Activated CD4-positive, alpha-beta memory T cell treated with anti-CD3 and anti-CD28 coated beads, Interleukin-2, amount 10 ng/mL, durations not matched to agents 7 days and 5 days (primary cell): Measurements from ENCODE around the gene BRD1. TPM values are rescaled to one million over a fixed set of nuclear protein-coding genes. Genes with fewer than 3 reads are reported as not detected.

Experiments used
- CTCF ChIA-PET: fragments of 350-600 bp; sonication (Branson Sonifier 250); formaldehyde crosslinking; loops from one replicate; lab custom pipeline; 2021; ENCODE audit warnings: antibody characterized with exemption, inconsistent platforms; lab: Charles Lee
- POLR2A ChIA-PET: fragments of 350-600 bp; sonication (Branson Sonifier 250); formaldehyde crosslinking; loops from one replicate; lab custom pipeline; 2021; ENCODE audit warnings: antibody characterized with exemption; lab: Charles Lee
- DNase-seq: peaks from one replicate; pipeline ENCODE4 v3.0.0-alpha.2; 2020
- H3K27ac Mint-ChIP-seq: one replicate; pipeline ENCODE4 v1.8.0; 2021; ENCODE audit warnings: mild to moderate bottlenecking, mixed read lengths
- H3K27me3 Mint-ChIP-seq: one replicate; pipeline ENCODE4 v1.8.0; 2021; ENCODE audit warnings: mixed read lengths
- H3K36me3 Mint-ChIP-seq: one replicate; pipeline ENCODE4 v1.8.0; 2021; ENCODE audit warnings: low read depth, mixed read lengths
- H3K4me1 Mint-ChIP-seq: one replicate; pipeline ENCODE4 v1.8.0; 2021; ENCODE audit warnings: mixed read lengths
- H3K4me3 Mint-ChIP-seq: one replicate; pipeline ENCODE4 v1.8.0; 2021; ENCODE audit warnings: mild to moderate bottlenecking, mixed read lengths
- H3K9me3 Mint-ChIP-seq: one replicate; pipeline ENCODE4 v1.8.0; 2021; ENCODE audit warnings: mixed read lengths
- total RNA-seq, 2 experiments: library from RNA; stranded (reverse); gene quantifications; one replicate each; pipeline ENCODE4 v1.2.3, GENCODE V29; 2021

The BRD1 gene
- total RNA-seq, 2 experiments from 2014 or later = 54.7 to 55.4 TPM

DNA sequence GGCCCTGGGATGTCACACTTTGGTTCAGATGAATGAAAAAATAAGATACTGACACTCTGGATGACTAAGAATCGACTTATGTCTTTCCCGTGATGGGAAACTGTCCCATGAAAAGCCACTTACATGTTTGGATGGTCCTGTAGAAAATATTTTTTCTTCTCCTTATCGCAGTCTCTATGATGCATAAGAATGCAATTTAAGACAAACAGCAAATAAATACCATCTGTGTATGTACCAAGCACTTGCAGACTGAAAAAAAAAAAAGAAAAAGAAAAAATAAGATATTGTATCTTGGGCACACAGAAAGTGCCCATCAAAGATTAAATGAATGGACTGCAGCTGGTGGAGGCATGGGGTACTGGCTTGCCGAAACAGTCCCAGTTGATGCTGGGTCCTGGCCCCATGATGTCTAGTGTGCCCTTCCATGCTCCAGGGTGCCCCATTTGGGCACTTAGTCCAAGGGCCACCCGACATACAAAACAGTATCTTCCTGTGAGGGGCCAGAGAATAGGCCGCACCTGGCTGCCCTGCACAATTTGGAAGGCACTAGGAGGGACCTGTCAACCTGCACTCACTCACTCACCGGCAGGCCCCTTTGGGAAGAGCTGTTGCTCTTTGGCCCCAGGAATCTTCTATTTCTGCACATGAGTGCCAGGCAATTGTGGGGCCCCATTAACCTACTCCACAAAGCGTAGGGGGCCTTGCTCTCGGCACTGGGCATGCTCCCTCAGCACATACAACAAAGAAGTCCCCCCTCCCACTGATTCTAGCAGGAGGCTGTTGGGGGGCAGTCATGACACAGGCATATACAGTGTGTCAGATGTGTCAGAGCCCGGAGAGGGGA lies 23.5 kb upstream of the BRD1 start:
- peaks cover 15% of the 10 kb centered on the region for H3K36me3 Mint-ChIP-seq
- peaks cover 48% of the 10 kb centered on the region for H3K4me1 Mint-ChIP-seq
- H3K27me3 Mint-ChIP-seq = peaks cover 19% of the 10 kb centered on the region
- no peaks in the 10 kb centered on the region for H3K9me3 Mint-ChIP-seq
- POLR2A ChIA-PET = interaction anchor here (0.6 to 3.3 kb wide), 6 partner anchors 11 to 67 kb away, joined by 3 to 16 read pairs (median 7); partner anchors contain the start of genes ALG12 and CRELD2
- H3K4me3 Mint-ChIP-seq = peak overlapping the region; percentile 31
- CTCF ChIA-PET = no interaction called here
- peak overlapping the region; percentile 66 for H3K27ac Mint-ChIP-seq
- DNase-seq = no peak

DNA sequence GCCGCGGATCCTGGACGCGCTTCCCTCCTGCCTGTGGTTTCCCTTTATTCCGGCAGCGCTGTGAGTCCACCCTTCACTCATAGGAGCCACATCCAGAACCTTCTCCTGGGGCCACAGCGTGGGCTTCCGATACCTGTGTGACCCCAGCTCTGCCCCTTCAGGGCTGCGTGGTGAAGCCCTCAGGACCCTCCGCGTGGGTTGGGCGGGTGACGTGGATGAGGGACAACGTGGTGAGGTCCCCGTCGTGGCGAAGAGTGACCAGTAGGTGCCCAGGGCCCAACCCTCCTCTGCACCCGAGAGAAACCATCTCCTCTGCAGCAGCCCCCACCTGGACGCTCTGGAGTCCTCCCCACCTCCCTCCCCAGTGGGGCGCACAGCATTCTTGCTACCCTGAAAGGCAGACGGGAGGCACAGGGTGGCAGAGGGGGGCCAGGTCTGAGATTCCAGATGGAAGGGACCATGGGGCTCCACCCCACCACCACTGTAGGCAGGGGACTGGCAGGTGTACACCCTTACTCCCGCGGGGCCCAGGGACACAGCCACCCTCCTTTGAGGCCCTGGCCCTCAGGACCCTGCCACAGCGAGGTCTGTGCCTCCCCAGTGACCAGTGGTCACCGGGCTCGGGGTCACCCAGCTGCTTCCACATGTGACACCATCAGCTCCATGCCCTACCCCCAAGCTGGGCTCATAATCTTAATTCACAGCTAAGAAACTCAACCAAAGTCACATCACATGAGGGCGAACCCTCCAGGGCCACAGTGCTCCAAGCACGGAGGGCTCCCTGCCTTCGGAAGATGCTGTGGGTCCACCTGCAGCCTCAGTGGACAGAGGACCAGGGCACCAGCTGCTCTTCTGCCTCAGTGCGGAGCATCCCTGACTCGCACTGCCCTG lies 22.6 kb upstream of the BRD1 start:
- peaks cover 39% of the 10 kb centered on the region for H3K4me1 Mint-ChIP-seq
- peaks cover 26% of the 10 kb centered on the region for H3K27me3 Mint-ChIP-seq
- H3K36me3 Mint-ChIP-seq = peaks cover 11% of the 10 kb centered on the region
- peak overlapping the region; percentile 31 for H3K4me3 Mint-ChIP-seq
- H3K27ac Mint-ChIP-seq = no peak overlapping the region
- H3K9me3 Mint-ChIP-seq = no peaks in the 10 kb centered on the region
- ChIA-PET CTCF (no interaction called here), POLR2A (interaction anchor here (1.1 to 3.3 kb wide), 3 partner anchors 11 to 24 kb away, joined by 3 to 16 read pairs (median 8); no protein-coding TSS in a partner anchor)
- DNase-seq = no peak

DNA sequence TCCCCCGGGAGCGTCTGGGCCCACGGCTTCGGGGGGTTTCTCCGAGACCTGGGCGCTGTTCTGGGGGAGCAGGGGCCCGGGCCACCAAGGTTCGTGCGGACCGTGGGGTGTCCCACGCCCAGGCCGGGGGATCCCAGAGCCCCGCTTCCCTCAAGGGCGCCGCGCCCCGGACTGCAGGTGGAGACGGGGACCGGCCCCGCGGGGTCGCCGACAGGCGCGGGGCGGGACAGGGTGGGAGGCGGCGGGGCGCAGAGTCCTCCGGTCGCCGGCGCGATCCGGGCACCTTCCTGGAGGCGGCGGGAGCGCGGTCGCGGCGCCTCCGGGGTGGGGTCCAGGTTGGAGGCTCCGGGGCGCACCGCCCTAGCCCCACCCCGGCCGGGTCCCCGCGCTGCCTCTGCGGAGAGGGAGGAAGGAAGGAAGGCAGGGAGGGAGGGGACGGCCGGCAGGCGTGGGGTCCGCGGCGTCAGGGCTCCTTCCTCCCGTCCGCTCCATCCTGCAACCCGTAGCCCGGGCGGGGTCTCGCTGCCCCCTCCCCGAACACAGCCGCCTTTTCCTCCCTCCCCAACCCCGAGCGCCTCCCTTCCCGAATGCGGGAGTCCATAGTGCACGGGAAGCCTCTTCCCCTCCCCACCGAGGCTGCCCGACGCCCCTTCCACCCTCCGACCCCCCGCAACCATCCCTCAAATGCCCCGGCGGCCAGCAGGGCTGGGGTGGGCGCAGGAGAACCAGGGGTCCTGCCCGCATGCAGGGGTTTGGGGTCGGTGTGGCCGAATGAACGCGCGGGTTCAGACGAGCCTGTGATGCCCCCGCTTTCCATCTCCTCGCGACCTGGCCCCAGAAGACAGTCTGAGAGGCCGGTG lies 21.7 kb upstream of the BRD1 start:
- peaks cover 4% of the 10 kb centered on the region for H3K36me3 Mint-ChIP-seq
- H3K27me3 Mint-ChIP-seq = peaks cover 32% of the 10 kb centered on the region
- H3K4me3 Mint-ChIP-seq = peak overlapping the region; percentile 31
- H3K27ac Mint-ChIP-seq = no peak overlapping the region
- POLR2A ChIA-PET = interaction anchor here (1.1 to 1.8 kb wide), 2 partner anchors 10 to 23 kb away, joined by 3 to 14 read pairs; no protein-coding TSS in a partner anchor
- DNase-seq = peak; percentile 53
- H3K4me1 Mint-ChIP-seq = peaks cover 31% of the 10 kb centered on the region
- H3K9me3 Mint-ChIP-seq = no peaks in the 10 kb centered on the region
- CTCF ChIA-PET = no interaction called here

DNA sequence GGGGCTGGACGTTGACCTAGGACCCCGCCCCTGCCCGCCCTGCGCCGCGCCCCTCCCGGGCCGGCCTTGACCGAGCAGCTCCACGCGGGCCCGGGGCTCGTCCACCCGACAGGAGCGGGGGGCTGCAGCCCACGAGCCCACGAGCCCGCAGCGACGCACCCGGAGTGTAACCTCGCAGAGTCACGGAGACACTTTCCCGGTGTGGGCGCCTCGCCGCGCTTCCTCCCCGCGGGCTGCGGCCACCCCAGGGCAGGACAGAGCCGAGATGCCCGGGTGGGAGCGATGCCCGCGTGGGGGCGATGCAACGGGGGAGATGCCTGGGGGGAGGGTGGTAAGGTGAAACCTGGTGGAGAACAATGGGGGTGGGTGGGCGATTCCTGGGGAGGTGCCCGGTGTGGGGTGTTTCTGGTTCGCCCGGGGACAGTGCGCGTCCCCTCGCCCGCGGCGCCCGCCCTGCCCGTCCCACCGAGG lies 21.1 kb upstream of the BRD1 start:
- no peak for DNase-seq
- Mint-ChIP-seq H3K9me3 (no peaks in the 10 kb centered on the region), H3K27ac (no peak overlapping the region), H3K4me1 (peaks cover 31% of the 10 kb centered on the region), H3K36me3 (peaks cover 3% of the 10 kb centered on the region), H3K27me3 (peaks cover 33% of the 10 kb centered on the region), H3K4me3 (peak overlapping the region; percentile 63)
- ChIA-PET CTCF (no interaction called here), POLR2A (interaction anchor here (1.0 to 1.8 kb wide), 4 partner anchors 10 to 22 kb away, joined by 3 to 14 read pairs (median 4); no protein-coding TSS in a partner anchor)

DNA sequence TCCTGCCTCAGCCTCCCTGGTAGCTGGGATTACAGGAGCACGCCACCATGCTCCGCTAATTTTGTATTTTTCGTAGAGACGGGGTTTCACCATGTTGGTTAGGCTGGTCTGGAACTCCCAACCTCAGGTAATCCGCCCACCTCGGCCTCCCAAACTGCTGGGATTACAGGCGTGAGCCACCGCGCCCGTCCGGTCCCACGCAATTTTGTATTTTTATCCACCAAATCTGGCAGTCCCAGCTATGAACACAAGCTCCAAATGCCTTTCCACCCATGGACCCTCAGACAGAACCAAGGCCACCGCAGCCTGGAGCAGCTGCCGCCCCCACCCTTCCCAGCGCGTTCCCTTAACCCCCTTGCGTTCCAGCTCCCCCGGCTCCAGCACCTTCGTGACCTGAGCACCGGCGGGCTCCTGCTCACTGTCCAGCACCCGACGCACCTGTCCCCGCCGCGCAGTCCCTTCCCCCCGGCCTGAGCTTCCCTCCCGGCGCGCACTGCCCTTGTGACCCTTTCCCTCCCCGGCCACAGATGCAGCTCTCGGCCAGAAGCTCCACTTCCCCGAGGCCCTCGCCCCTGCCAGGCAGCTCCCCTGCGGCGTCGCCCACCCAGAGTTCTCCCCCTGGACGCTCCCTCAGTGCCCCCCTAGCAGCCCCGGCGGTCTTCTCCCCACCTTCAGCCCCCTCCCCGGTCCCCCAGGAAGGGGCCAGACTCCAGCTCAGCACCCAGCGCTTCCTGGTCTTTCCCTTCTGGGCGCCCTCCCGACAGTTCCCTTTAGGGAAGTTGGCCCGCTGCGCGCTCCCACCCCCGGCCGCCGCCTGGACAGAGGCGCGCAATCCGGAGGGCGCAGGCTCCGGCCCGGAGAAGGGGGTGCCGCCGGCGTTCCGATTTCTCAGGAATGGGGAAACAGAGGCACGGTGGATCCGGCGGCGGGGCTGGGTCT lies 20.3 kb upstream of the BRD1 start:
- peaks cover 33% of the 10 kb centered on the region for H3K27me3 Mint-ChIP-seq
- peaks cover 3% of the 10 kb centered on the region for H3K36me3 Mint-ChIP-seq
- peak overlapping the region; percentile 52 for H3K4me3 Mint-ChIP-seq
- ChIA-PET POLR2A (interaction anchor here (1.0 to 1.8 kb wide), 4 partner anchors 9 to 22 kb away, joined by 3 to 14 read pairs (median 4); no protein-coding TSS in a partner anchor), CTCF (no interaction called here)
- peaks cover 32% of the 10 kb centered on the region for H3K4me1 Mint-ChIP-seq
- H3K9me3 Mint-ChIP-seq = no peaks in the 10 kb centered on the region
- no peak overlapping the region for H3K27ac Mint-ChIP-seq
- DNase-seq = no peak

DNA sequence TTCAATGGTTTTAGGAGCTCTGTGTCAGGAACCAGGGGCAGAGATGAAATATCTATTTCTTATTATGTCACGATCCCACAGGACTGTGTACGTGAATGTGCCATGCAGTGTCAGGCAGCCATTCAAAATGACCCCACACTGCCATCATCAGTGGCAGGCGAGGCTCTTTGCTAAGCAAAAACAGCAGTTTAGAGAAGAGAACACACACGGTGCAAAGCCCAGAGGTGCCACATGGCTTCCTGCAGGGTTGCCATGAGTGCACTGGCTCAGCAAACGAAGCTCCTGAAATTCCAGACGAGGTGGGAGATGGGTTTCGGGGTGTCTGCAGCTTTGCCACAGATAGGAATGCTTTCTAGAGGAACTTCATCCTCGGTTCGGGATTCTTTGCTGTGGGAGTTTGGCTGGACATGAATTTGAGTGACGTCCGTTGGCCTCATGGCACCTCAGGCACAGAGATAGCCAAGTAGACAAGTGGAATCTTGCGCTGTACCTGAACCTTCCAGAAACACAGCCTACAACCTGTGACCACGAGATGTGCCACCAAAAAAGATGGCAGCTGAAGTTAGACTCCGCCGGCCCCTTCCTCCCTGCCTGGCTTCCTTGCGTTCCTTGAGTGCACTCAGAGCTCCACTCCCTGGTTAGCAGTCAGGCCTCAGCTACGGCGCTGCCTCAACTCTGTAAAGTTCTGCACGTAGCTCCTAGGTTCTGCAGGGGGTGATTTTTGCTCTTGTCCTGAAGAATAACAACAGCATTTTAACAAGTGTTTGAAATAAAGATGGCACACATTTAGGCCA lies 18.2 kb upstream of the BRD1 start:
- H3K36me3 Mint-ChIP-seq = peaks cover 3% of the 10 kb centered on the region
- POLR2A ChIA-PET = interaction anchor here (0.9 to 2.0 kb wide), 5 partner anchors 9 to 115 kb away, joined by 3 to 7 read pairs (median 4); partner anchors contain the start of gene PIM3

DNA sequence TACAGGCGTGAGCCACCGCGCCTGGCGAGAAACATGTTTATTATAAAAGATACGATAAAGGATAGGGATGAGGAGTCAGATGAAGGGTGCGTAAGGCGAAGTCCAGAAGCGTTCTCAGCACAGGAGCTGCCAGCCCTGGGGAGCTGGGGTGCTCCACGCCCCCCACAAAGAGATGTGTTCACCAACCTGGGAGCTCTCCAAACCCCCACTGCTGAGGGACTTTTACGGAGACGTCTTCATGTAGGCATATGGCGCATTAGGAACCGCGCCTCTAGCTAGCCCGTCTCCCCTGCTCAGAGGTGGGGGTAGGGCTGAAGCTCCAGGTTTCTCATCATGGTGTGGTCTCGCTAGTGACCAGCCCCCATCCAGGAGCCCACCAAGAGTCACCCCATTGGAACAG lies 17.6 kb upstream of the BRD1 start:
- Mint-ChIP-seq H3K36me3 (no peaks in the 10 kb centered on the region), H3K4me1 (peaks cover 20% of the 10 kb centered on the region), H3K27me3 (peaks cover 33% of the 10 kb centered on the region), H3K9me3 (no peaks in the 10 kb centered on the region), H3K27ac (no peak overlapping the region), H3K4me3 (no peak overlapping the region)
- CTCF ChIA-PET = no interaction called here
- POLR2A ChIA-PET = interaction anchor here (0.9 to 2.0 kb wide), 5 partner anchors 9 to 115 kb away, joined by 3 to 7 read pairs (median 4); partner anchors contain the start of gene PIM3
- DNase-seq = no peak

More for the DNA sequence above, 18.2 kb upstream of the BRD1 start:
- no peak for DNase-seq
- H3K27ac Mint-ChIP-seq = no peak overlapping the region
- no peak overlapping the region for H3K4me3 Mint-ChIP-seq
- peaks cover 33% of the 10 kb centered on the region for H3K27me3 Mint-ChIP-seq
- CTCF ChIA-PET = no interaction called here
- H3K4me1 Mint-ChIP-seq = peaks cover 23% of the 10 kb centered on the region
- H3K9me3 Mint-ChIP-seq = no peaks in the 10 kb centered on the region

DNA sequence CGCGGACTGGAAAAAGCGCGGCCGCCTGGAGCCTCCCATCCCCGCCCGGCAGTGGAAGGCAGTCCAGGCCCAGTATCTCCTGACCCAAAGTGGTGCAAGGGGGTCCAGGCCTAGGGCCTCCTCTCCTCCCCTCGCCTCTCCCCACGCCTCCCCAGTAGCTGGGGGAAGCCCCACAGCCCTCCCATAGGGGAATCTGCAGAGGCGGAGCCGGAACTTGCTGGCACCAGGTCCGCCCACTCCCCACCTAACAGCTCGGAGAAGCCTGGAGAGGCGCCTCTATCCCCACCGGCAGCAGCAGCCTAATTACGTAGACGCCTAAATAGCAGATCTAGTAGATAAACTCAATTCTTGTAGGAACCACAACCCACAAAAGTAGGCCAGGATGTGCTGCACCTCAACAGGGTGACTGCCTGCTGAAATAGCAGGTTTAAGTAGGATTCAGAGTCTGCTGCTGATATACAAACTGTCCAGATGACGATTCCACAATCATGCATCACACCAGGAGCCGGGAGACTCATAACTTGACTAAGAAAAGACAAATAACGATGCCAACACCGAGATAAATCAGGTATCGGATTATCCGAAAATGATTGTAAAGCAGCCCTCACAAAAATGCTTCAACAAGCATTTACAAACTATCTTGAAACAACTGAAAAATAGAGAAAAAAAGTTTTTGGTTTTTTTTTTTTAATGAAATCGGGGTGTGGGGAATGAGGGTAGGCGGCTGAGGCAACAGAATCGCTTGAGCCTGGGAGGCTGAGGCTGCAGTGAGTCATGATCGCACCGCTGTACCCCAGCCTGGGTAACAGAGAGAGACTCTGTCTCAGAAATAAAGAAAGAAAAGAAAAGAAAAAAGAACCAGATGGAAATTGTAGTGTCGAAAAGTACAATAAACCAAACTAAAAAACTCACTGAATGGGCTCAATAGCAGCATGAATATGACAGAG lies 11.4 kb upstream of the BRD1 start:
- no peaks in the 10 kb centered on the region for H3K36me3 Mint-ChIP-seq
- H3K27ac Mint-ChIP-seq = peak overlapping the region; percentile 96
- H3K9me3 Mint-ChIP-seq = no peaks in the 10 kb centered on the region
- H3K27me3 Mint-ChIP-seq = no peaks in the 10 kb centered on the region
- H3K4me1 Mint-ChIP-seq = peaks cover 44% of the 10 kb centered on the region
- CTCF ChIA-PET = interaction anchor here (0.6 to 2.1 kb wide), 6 partner anchors 10 to 87 kb away, joined by 3 to 13 read pairs (median 4); no protein-coding TSS in a partner anchor
- POLR2A ChIA-PET = interaction anchor here (0.7 to 3.3 kb wide), 18 partner anchors 9 to 132 kb away, joined by 3 to 45 read pairs (median 6); partner anchors contain the start of genes ALG12 and CRELD2
- peak overlapping the region; percentile 63 for H3K4me3 Mint-ChIP-seq
- DNase-seq = peak; percentile 90

DNA sequence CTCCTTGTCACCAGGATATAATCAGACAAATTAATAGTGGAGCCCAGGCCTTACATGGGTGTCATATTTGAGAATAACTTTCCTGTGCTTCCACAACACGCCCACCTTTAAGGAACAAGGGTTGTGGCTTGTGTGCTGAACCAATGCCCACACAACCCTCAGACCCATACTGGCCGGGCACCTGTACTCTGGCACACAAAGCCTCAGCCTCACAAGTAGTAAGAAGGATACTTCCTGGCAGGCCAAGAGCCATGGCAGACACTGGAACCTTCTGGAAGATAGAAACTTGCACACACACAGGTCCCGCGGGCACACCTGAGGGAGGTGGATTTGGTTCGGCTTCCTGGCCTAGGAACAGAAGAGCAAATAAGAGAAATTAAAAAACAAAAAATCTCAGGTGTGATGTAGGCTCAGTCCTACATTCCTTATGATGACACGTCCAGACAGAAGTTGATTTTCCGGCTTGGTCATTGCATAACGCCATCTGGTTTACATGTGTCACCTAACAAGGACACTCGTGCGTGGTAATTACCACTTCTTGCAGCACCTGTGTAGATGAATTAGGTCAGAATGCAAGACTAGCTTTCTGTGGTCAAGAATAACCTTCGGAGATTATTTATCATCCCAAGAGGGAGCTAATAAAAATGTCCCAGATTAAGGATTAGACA lies 5.8 kb upstream of the BRD1 start:
- CTCF ChIA-PET = no interaction called here

More for the DNA sequence above, 5.8 kb upstream of the BRD1 start:
- Mint-ChIP-seq H3K27me3 (no peaks in the 10 kb centered on the region), H3K9me3 (no peaks in the 10 kb centered on the region), H3K27ac (no peak overlapping the region), H3K4me3 (no peak overlapping the region), H3K36me3 (peaks cover 6% of the 10 kb centered on the region), H3K4me1 (peaks cover 52% of the 10 kb centered on the region)
- DNase-seq = no peak
- POLR2A ChIA-PET = interaction anchor here (1.0 kb wide), 1 partner anchor 19 kb away, joined by 3 read pairs; no protein-coding TSS in a partner anchor
